PC-9 (cell line): Measurements from ENCODE around the gene MANEAL. TPM values are rescaled to one million over a fixed set of nuclear protein-coding genes. Genes with fewer than 3 reads are reported as not detected.

Source experiments
- BruUV-seq: library from RNA; stranded (reverse); fragments of 400-500 nt; replicated peaks from 2 replicates; lab custom pipeline; 2021; lab: Mats Ljungman, UMichigan
- CTCF ChIA-PET: fragments of 300-600 bp; sonication (Branson Sonifier 250); formaldehyde crosslinking; loops from one replicate; lab custom pipeline; 2022; ENCODE audit warnings: antibody characterized with exemption; lab: Charles Lee
- POLR2A ChIA-PET: fragments of 300-600 bp; sonication (Branson Sonifier 250); formaldehyde crosslinking; loops from one replicate; lab custom pipeline; 2022; ENCODE audit warnings: antibody characterized with exemption; ENCODE audit not compliant: unreplicated experiment; lab: Charles Lee
- DNase-seq, 2 experiments: peaks; one replicate each; pipeline versions ENCODE4 v3.0.0 to v3.0.0-alpha.2; 2015 to 2022; ENCODE audit warnings: mixed read lengths in 1 of 2
- H2AFZ ChIP-seq: fragments of 200-600 bp; sonication (generic); 2 replicates; pipeline ENCODE4 v1.8.1; 2017; ENCODE audit warnings: antibody characterized with exemption
- H3F3A ChIP-seq: fragments of 200-600 bp; sonication (generic); 2 replicates; pipeline ENCODE4 v1.8.1; 2017; ENCODE audit warnings: antibody characterized with exemption, mild to moderate bottlenecking, low read depth; ENCODE audit not compliant: insufficient read depth
- H3K27ac ChIP-seq: fragments of 200-600 bp; sonication (generic); 2 replicates; pipeline ENCODE4 v1.6.1; 2016; ENCODE audit warnings: mixed run types
- H3K27me3 ChIP-seq: fragments of 200-600 bp; sonication (generic); 2 replicates; pipeline ENCODE4 v1.6.1; 2016; ENCODE audit warnings: low read depth, mixed run types; ENCODE audit not compliant: insufficient read depth
- H3K36me3 ChIP-seq: fragments of 200-600 bp; sonication (generic); 2 replicates; pipeline ENCODE4 v1.6.1; 2016; ENCODE audit warnings: low read depth, mixed run types
- H3K4me1 ChIP-seq: fragments of 200-600 bp; sonication (generic); replicated peaks from 2 replicates; pipeline ENCODE4 v1.6.1; 2016; ENCODE audit warnings: mixed run types; ENCODE audit not compliant: insufficient read depth
- H3K4me2 ChIP-seq: fragments of 200-600 bp; sonication (generic); 2 replicates; pipeline ENCODE4 v1.6.1; 2017; ENCODE audit warnings: mixed run types
- H3K4me3 ChIP-seq: fragments of 200-600 bp; sonication (generic); 2 replicates; pipeline ENCODE4 v1.6.1; 2016; ENCODE audit warnings: mixed run types
- H3K79me2 ChIP-seq: fragments of 200-600 bp; sonication (generic); 2 replicates; pipeline ENCODE4 v1.6.1; 2017; ENCODE audit warnings: low read depth, mixed run types
- H3K9me2 ChIP-seq: fragments of 200-600 bp; sonication (generic); 2 replicates; pipeline ENCODE4 v1.8.1; 2017; ENCODE audit warnings: mild to moderate bottlenecking; ENCODE audit not compliant: insufficient read depth
- H3K9me3 ChIP-seq: fragments of 200-600 bp; sonication (generic); 2 replicates; pipeline ENCODE4 v1.8.1; 2016; ENCODE audit warnings: low read depth; ENCODE audit not compliant: insufficient read depth
- H4K20me1 ChIP-seq: fragments of 200-600 bp; sonication (generic); 2 replicates; pipeline ENCODE4 v1.8.1; 2017; ENCODE audit not compliant: insufficient read depth
- EZH2 ChIP-seq: fragments of 200-600 bp; sonication (generic); IDR thresholded peaks from 2 replicates; pipeline ENCODE4 v1.8.0; 2017; ENCODE audit warnings: antibody characterized with exemption, low read depth
- intact Hi-C: fragments of 100-400 bp; cut with micrococcal nuclease; formaldehyde crosslinking; loops from one replicate; pipeline ENCODE4 v1.10.0; 2022; ENCODE audit not compliant: unreplicated experiment
- total RNA-seq: library from RNA; stranded (reverse); gene quantifications from 2 replicates; pipeline ENCODE4 v1.2.3, GENCODE V29; 2021
- TF ChIP-seq, protein P1 (sequence below): fragments of 200-600 bp; sonication (generic); conservative IDR thresholded peaks from 2 replicates; pipeline ENCODE4 v1.6.1; 2017; ENCODE audit warnings: mixed run types, antibody characterized with exemption, mild to moderate bottlenecking, moderate library complexity

MANEAL gene
- total RNA-seq, 1 experiment from 2014 or later = 11.3 TPM

DNA sequence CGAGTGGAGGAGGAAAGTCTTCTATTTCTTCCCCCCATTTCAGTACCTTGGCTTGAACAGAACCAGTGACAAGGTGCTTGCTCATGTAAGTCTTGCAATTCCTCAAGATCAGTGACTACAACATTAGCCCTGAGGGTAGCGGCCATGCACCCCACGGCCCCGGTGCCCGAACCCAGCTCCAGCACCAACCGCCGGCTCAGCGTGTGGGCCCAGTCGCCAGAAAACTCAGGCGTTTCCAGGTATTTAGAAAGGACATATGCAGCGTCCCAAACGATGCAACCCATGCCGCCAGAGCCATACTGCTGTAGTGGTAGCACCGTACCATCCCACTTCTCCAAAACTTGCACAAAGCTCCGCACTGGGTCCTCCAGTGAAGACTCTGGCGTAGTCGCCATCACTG lies 11.2 kb upstream of the MANEAL start:
- POLR2A ChIA-PET = no interaction called here
- no peaks in the 10 kb centered on the region for H3F3A ChIP-seq
- no peaks in the 10 kb centered on the region for H3K9me2 ChIP-seq
- no TSS peak for BruUV-seq
- intact Hi-C loops = no loop called here
- no peak overlapping the region for H2AFZ ChIP-seq
- no peaks in the 10 kb centered on the region for H3K9me3 ChIP-seq
- no peak overlapping the region for H3K4me3 ChIP-seq
- H4K20me1 ChIP-seq = no peaks in the 10 kb centered on the region
- no peak for DNase-seq
- peaks cover 8% of the 10 kb centered on the region; the same call in 1 of the 2 replicates for H3K27me3 ChIP-seq
- no peaks in the 10 kb centered on the region for H3K4me1 ChIP-seq
- H3K79me2 ChIP-seq = no peaks in the 10 kb centered on the region
- no peak overlapping the region for H3K27ac ChIP-seq
- TF ChIP-seq, protein P1, sequence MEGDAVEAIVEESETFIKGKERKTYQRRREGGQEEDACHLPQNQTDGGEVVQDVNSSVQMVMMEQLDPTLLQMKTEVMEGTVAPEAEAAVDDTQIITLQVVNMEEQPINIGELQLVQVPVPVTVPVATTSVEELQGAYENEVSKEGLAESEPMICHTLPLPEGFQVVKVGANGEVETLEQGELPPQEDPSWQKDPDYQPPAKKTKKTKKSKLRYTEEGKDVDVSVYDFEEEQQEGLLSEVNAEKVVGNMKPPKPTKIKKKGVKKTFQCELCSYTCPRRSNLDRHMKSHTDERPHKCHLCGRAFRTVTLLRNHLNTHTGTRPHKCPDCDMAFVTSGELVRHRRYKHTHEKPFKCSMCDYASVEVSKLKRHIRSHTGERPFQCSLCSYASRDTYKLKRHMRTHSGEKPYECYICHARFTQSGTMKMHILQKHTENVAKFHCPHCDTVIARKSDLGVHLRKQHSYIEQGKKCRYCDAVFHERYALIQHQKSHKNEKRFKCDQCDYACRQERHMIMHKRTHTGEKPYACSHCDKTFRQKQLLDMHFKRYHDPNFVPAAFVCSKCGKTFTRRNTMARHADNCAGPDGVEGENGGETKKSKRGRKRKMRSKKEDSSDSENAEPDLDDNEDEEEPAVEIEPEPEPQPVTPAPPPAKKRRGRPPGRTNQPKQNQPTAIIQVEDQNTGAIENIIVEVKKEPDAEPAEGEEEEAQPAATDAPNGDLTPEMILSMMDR = no peak
- no peaks in the 10 kb centered on the region for H3K36me3 ChIP-seq
- no peak overlapping the region for H3K4me2 ChIP-seq
- CTCF ChIA-PET = no interaction called here

DNA sequence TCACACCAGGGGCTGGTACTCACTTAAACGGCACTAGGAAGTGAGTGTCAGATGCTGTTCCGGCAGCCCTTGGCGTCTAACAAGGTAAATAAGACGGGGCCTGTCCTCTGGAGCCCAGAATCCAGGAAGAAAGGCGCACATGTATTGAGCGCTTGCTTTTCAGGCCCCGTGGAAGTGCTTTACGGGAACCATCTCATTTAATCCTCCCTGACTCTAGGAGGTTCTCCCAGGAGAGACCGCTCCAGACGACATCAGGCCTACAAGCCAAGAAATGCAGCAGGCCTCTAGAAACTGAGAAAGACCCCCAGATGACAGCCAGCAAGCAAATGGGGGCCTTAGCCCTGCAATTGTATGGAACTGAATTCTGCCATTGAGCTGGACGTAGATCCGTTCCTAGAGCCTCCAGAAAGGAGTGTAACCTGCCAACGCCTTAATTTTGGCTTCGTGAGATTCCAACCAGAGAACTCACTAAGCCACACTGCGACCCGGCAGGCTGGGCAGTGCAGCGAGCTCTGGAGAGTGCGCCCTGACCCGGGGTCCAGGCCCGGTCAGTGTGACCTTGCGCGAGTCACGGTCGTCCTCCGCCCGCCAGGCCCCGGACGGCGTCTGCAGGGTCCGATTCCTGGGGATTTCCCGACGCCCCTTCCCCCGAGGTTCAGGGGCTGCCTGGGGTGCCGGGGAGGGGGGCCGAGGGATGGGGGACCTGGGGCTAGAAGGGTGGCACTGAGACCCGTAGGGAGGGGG lies 532 bp upstream of the MANEAL start:
- ChIA-PET POLR2A (no interaction called here), CTCF (interaction anchor here (0.6 kb wide), 1 partner anchor 192 kb away, joined by 20 read pairs; no protein-coding TSS in a partner anchor)
- H3K4me3 ChIP-seq = peak overlapping the region; percentile 83; the same call in 1 of the 2 replicates
- peaks cover 24% of the 10 kb centered on the region for H3K79me2 ChIP-seq
- no peaks in the 10 kb centered on the region for H3K9me2 ChIP-seq
- no peaks in the 10 kb centered on the region for H3K27me3 ChIP-seq
- no peak for TF ChIP-seq EZH2
- TF ChIP-seq, protein P1 = no peak
- 0 out of 2 replicates have a peak overlapping the region, but pooled peaks have one; percentile 75 for H2AFZ ChIP-seq
- H4K20me1 ChIP-seq = no peaks in the 10 kb centered on the region
- H3K36me3 ChIP-seq = 0 out of 2 replicates have a peak, but pooled peaks cover 11% of the 10 kb centered on the region
- peaks cover 21% of the 10 kb centered on the region; the same call in 1 of the 2 replicates for H3F3A ChIP-seq
- no peak for DNase-seq
- peak overlapping the region; percentile 95 for H3K4me2 ChIP-seq
- no TSS peak for BruUV-seq
- H3K4me1 ChIP-seq = peaks cover 24% of the 10 kb centered on the region
- no peaks in the 10 kb centered on the region for H3K9me3 ChIP-seq
- no peak overlapping the region for H3K27ac ChIP-seq
- intact Hi-C loops = no loop called here

DNA sequence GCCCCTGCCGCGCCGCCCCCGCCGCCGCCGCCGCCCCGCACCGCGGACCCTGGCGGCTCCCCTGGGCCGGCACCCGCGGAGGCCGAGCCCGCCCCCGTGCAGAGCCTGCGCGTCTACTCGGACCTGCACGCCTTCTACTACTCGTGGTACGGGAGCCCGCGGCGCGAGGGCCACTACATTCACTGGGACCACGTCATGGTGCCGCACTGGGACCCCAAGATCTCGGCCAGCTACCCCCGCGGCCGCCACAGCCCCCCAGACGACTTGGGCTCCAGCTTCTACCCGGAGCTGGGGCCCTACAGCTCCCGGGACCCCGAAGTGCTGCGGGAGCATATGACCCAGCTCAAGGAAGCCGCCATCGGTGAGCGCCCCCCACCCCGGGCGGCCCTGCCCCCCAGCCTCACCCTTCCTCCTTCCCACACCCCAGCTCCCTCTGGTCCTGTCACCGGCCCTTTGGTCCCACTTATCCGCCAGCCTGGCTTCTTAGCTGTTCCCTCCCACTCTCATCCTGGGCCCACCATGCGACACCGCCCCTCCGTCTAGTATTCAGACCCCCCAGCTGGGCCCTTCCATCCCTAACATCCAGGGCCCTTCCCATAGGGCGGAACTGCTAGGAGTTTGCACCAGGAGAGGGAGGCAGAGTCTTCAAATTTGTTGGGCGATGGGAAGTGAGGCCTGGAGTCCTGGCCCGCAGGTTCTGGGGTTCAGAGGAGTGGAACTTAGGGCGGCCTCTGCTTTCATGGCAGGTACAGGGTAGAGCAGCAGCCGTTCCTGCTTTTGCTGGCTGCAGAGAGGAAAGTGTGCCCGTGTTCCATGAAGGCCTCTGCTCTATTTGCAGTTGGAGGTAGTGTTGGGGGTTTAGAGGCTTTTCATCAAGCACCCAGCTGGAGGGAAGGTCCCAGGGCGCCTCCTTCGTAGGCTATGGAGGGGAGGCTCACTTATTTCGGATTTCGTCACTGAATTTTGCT lies 1.0 kb downstream of the MANEAL start:
- Histone ChIP-seq H3F3A (peaks cover 27% of the 10 kb centered on the region; the same call in 1 of the 2 replicates), H3K79me2 (peaks cover 24% of the 10 kb centered on the region), H3K4me3 (peak overlapping the region; percentile 83), H3K4me2 (peak overlapping the region; percentile 95), H3K27ac (no peak overlapping the region), H3K9me2 (no peaks in the 10 kb centered on the region), H3K9me3 (no peaks in the 10 kb centered on the region), H2AFZ (peak overlapping the region; percentile 88), H3K36me3 (peaks cover 13% of the 10 kb centered on the region; the same call in 1 of the 2 replicates), H3K27me3 (no peaks in the 10 kb centered on the region), H3K4me1 (peaks cover 24% of the 10 kb centered on the region), H4K20me1 (no peaks in the 10 kb centered on the region)
- POLR2A ChIA-PET = interaction anchor here (0.6 kb wide), 1 partner anchor 11 kb away, joined by 3 read pairs; no protein-coding TSS in a partner anchor
- CTCF ChIA-PET = interaction anchor here (0.6 kb wide), 1 partner anchor 1817 kb away, joined by 7 read pairs; no protein-coding TSS in a partner anchor
- intact Hi-C loops = no loop called here
- no peak for DNase-seq
- BruUV-seq = TSS peak; percentile 26
- TF ChIP-seq EZH2 = no peak
- TF ChIP-seq, protein P1 = no peak; the same call in 1 of the 2 replicates
